HFFc6 (cell line): ENCODE measurements around the gene ZCWPW1. TPM values are rescaled to one million over a fixed set of nuclear protein-coding genes. Genes with fewer than 3 reads are reported as not detected.

Experiments used
- DNase-seq: peaks from one replicate; pipeline ENCODE4 v3.0.0-alpha.2; 2018
- H3K27ac Mint-ChIP-seq: 2 replicates; pipeline ENCODE4 v1.8.0; 2020; ENCODE audit warnings: mild to moderate bottlenecking, mixed read lengths
- H3K27me3 Mint-ChIP-seq: 2 replicates; pipeline ENCODE4 v1.8.0; 2021; ENCODE audit warnings: mild to moderate bottlenecking, moderate library complexity, mixed read lengths; ENCODE audit not compliant: insufficient read depth
- H3K36me3 Mint-ChIP-seq: 2 replicates; pipeline ENCODE4 v1.8.0; 2021; ENCODE audit warnings: low read depth, mixed read lengths
- H3K4me1 Mint-ChIP-seq: 2 replicates; pipeline ENCODE4 v1.8.0; 2020; ENCODE audit warnings: low read depth, mixed read lengths
- H3K4me3 Mint-ChIP-seq: 2 replicates; pipeline ENCODE4 v1.8.0; 2020; ENCODE audit warnings: mild to moderate bottlenecking, moderate library complexity, mixed read lengths
- H3K9me3 Mint-ChIP-seq: 2 replicates; pipeline ENCODE4 v1.8.0; 2020; ENCODE audit warnings: mild to moderate bottlenecking, mixed read lengths
- CTCF ChIP-seq: fragments of 200-600 bp; sonication (generic); IDR thresholded peaks from 2 replicates; pipeline ENCODE4 v1.5.0; 2021; ENCODE audit warnings: antibody characterized with exemption, mild to moderate bottlenecking
- total RNA-seq, 6 experiments: library from RNA; stranded (reverse); fragmentation: NEBNext Ultra II Directional; extraction: Animal tissue kit (Norgen Biotek cat#: 25700); gene quantifications; 2 replicates in 1 of 6; 3 replicates in 5 of 6; pipeline ENCODE4 v1.2.3, GENCODE V29; 2021

ZCWPW1 gene
- total RNA-seq, 6 experiments from 2014 or later = 0.55 to 1.7 (median 1.2) TPM

- peaks cover 3% of the 10 kb centered on the region; the same call in 1 of the 2 replicates for H3K27me3 Mint-ChIP-seq
- peak overlapping the region; percentile 68 for H3K27ac Mint-ChIP-seq
- H3K4me1 Mint-ChIP-seq = peaks cover 26% of the 10 kb centered on the region
- no peak for TF ChIP-seq CTCF
- peak overlapping the region; percentile 100 for H3K4me3 Mint-ChIP-seq
- DNase-seq = no peak
- H3K36me3 Mint-ChIP-seq = peaks cover 10% of the 10 kb centered on the region; the same call in 1 of the 2 replicates
- no peaks in the 10 kb centered on the region for H3K9me3 Mint-ChIP-seq
These were observed 47.0 kb upstream of the ZCWPW1 start for GRCh38 chr7:100475549-100475948.

GRCh38 chr7:100472854-100473499, 44.5 kb upstream of the ZCWPW1 start:
- no peak overlapping the region for H3K4me3 Mint-ChIP-seq
- H3K27ac Mint-ChIP-seq = 0 out of 2 replicates have a peak overlapping the region, but pooled peaks have one; percentile 13
- H3K9me3 Mint-ChIP-seq = no peaks in the 10 kb centered on the region
- DNase-seq = no peak
- H3K36me3 Mint-ChIP-seq = peaks cover 10% of the 10 kb centered on the region; the same call in 1 of the 2 replicates
- no peak for TF ChIP-seq CTCF
- peaks cover 21% of the 10 kb centered on the region for H3K4me1 Mint-ChIP-seq
- no peaks in the 10 kb centered on the region; the same call in 1 of the 2 replicates for H3K27me3 Mint-ChIP-seq

- Mint-ChIP-seq H3K27ac (no peak overlapping the region), H3K27me3 (no peaks in the 10 kb centered on the region; the same call in 1 of the 2 replicates), H3K4me3 (no peak overlapping the region), H3K36me3 (peaks cover 10% of the 10 kb centered on the region; the same call in 1 of the 2 replicates), H3K4me1 (peaks cover 21% of the 10 kb centered on the region), H3K9me3 (no peaks in the 10 kb centered on the region)
- no peak for DNase-seq
- no peak for TF ChIP-seq CTCF
These were observed 43.8 kb upstream of the ZCWPW1 start for GRCh38 chr7:100472121-100472851.

GRCh38 chr7:100471021-100471420, 42.5 kb upstream of the ZCWPW1 start:
- peaks cover 10% of the 10 kb centered on the region for H3K4me1 Mint-ChIP-seq
- no peaks in the 10 kb centered on the region; the same call in 1 of the 2 replicates for H3K27me3 Mint-ChIP-seq
- no peak for DNase-seq
- 0 out of 2 replicates have a peak overlapping the region, but pooled peaks have one; percentile 16 for H3K27ac Mint-ChIP-seq
- no peaks in the 10 kb centered on the region for H3K9me3 Mint-ChIP-seq
- H3K36me3 Mint-ChIP-seq = peaks cover 10% of the 10 kb centered on the region; the same call in 1 of the 2 replicates
- TF ChIP-seq CTCF = no peak
- H3K4me3 Mint-ChIP-seq = no peak overlapping the region

- Mint-ChIP-seq H3K4me1 (peaks cover 11% of the 10 kb centered on the region), H3K36me3 (peaks cover 14% of the 10 kb centered on the region; the same call in 1 of the 2 replicates), H3K27ac (no peak overlapping the region), H3K4me3 (no peak overlapping the region), H3K9me3 (no peaks in the 10 kb centered on the region), H3K27me3 (peaks cover 1% of the 10 kb centered on the region; the same call in 1 of the 2 replicates)
- DNase-seq = peak; percentile 47
- peak; percentile 96 for TF ChIP-seq CTCF
These were observed 40.9 kb upstream of the ZCWPW1 start for GRCh38 chr7:100469227-100470044.
